Activated CD4-positive, CD25-positive, alpha-beta regulatory T cell treated with anti-CD3 and anti-CD28 coated beads, Interleukin-2, amount 50 U/mL, for 24 hours (primary cell): ENCODE data around the gene PLCH1.
"Not testable (repeated sequence)": the region's sequence is repeated elsewhere in the genome, so short reads cannot be mapped to it uniquely, and the experiment has no call there.

ENCODE experiments used
- ATAC-seq, 2 donors: fragments of 150-1000 bp; cut with Tn5 transposase; one replicate each; pipeline ENCODE4 v1.10.0; 2021; ENCODE audit warnings: mild to moderate bottlenecking in 1 of 2, moderate library complexity in 1 of 2

Gene PLCH1

GRCh38 chr3:155411500-155412223 lies 333.2 kb downstream of the PLCH1 start:
- ATAC-seq, result no peak

GRCh38 chr3:155409336-155409735 lies 335.5 kb downstream of the PLCH1 start:
- no peak for ATAC-seq

- no peak for ATAC-seq
These were observed 336.9 kb downstream of the PLCH1 start for GRCh38 chr3:155407971-155408370.

DNA sequence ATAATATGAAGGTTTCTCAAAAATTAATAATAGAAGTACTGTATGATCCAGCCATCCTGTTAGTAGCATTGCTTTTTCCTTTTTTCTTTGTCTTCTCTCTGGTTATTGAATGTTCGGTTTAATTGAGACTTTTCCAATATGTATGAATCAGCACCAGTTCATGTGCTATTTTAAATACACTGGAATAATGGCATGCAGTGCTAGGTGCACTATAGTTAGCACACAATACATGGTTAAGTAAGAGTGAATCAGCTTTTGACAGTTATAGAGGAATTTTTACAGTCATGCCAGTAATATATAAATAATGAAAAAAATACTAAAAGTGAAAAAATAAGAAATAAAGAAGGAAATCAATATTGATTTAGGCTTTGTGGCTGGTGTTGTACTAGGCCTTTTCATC lies 337.5 kb downstream of the PLCH1 start:
- no peak for ATAC-seq

GRCh38 chr3:155404486-155404885 lies 340.4 kb downstream of the PLCH1 start:
- no peak for ATAC-seq

DNA sequence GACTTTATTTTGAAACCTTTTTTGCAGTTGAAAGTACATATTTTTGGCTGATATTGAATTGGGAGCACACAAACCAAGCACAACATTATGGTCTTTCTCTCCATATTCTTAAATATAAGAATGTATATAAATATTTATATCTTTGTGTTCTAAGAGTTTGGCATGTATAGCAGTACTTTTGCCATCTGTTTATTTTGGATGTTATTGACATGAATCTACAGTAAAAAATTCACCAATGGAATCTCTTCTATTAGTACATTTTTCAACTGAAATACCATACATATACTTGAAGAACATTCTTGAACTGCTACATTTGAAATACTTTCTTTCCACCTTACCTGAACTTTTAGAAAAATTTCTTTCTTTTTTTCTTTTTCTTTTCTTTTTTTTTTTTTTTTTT lies 342.2 kb downstream of the PLCH1 start:
- no peak for ATAC-seq

- no peak for ATAC-seq
These were observed 346.8 kb downstream of the PLCH1 start for GRCh38 chr3:155398046-155398445.

GRCh38 chr3:155394896-155395295 lies 350.0 kb downstream of the PLCH1 start:
- not testable (repeated sequence) for ATAC-seq

DNA sequence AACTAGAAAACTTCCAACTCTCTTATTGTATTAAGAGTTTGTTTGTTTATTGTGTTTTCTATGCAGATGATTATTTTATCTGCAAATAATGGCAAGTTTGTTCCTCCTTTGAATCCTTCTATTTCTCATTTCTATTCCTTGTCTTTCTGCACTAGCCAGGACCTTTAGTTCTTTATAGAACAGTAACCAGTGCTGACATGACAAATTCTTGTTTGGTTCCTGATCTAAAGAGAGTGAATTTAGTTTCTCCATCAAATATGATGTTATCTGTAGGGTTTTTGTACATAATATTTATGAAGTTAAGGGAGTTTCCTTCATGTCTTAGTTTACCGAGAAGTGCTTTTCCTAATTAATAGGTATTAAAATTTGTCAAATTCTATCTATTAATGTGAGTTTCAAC lies 350.6 kb downstream of the PLCH1 start:
- no peak for ATAC-seq

DNA sequence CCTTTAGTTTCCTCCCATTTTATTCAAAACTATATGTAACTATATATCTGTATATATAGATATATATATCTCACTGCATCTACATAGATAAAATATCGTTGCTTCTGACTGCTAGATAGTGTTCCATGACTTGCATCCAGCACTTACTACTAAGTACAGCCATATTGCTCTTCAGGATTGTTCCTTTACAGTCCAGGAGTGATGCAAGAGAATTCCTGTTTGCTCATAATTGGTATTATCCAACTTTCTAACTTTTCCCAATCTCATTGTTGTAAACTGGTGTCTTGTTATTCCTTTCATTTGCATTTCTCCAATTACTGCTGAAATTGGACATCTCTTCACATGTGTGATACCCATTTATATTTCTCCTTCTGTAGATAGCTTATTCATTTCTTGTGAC lies 351.6 kb downstream of the PLCH1 start:
- no peak for ATAC-seq

DNA sequence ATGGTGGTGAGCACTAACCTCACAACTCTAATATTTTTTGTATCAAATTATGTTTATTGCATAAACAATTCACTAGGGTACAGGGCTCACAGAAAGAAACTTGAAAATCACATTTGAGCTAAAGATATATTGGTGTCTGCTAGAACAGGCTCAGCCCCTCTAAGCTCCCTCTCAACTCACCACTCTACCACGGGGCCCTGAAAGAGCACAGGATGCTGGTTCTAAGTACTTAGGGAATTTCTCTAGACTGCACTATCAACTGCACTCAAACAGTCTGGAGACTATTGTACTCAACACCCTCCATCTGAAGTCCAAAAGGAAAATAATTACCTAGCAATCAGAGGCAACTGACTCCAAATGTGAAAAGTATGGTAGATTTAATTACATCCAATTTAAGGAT lies 352.7 kb downstream of the PLCH1 start:
- ATAC-seq, result no peak

DNA sequence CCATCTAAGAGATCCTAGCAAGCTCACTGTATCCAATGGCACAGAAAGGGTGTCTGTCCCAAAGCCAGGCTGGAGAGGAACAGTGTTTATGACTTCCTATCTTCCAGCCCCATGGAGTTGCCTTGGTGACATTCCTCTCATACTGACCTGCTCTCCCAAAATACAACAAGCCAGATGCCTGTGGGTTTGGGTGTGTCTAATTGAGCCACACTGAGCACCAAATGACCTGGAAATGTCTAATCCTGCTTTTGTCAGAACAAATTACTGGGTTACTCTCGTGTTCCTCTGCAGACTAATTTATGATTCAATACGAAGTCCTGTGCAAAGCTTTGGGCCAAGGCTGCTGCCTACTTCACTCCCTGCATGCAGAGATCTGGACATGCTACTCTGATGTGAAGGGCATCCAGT lies 353.3 kb downstream of the PLCH1 start:
- ATAC-seq, result no peak

DNA sequence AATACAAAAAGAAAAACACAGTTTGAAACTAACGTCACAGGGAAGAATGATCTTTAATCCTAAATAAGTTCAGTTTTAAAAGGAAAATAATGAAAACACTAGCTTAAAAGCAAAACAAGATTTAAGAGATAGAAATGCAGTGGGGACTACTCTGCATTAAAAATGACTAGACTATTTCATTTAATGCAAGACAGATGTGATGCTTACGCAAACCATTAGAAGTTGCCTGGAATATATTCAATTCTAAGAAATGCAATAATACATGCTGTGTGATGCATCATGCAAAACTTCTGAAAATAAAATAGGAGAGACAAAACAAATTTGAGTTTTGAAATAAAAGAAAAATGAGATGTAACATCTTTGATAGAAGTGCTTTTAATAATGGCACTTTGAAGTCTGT lies 353.8 kb downstream of the PLCH1 start:
- ATAC-seq, result no peak

GRCh38 chr3:155390351-155390750 lies 354.5 kb downstream of the PLCH1 start:
- no peak for ATAC-seq

DNA sequence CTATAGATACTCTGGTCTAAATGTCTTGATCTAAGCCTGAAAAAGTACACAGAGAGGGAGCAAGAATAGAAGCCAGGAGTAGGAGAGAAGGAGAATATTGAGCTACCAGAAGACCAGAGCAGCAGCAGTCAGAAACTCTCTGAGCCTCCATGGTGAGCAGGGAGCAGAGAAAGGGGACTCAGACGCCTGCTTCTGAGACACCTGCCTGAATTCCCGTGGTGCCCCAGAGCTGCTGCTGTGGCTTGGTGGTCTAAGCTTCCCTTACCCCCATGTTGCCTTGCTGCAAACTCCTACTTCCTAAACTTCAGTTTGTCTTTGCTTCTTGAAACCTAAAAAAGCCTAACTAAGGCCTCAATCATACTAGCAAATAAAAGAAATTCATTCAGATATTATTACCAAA lies 356.5 kb downstream of the PLCH1 start:
- no peak for ATAC-seq

DNA sequence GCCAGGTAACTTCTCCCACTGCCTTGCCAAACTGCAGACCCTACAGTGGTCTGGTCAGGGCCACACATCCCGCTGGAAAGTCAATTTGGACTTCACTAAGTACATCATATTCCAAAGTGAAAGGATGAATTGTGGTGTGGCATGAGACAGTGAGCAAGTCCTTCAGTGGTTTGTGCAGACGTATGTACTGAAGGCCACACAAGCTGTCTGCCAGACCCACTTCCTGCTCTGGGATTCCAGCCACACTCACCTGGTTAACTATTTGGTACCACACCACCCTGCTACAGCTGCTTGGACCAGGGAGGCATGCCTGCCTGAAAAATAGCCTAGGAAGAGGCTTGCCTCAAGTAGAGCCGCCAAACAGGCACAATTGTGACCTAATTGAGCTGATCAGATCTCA lies 357.3 kb downstream of the PLCH1 start:
- no peak for ATAC-seq

GRCh38 chr3:155386919-155387318 lies 358.0 kb downstream of the PLCH1 start:
- ATAC-seq, result no peak

DNA sequence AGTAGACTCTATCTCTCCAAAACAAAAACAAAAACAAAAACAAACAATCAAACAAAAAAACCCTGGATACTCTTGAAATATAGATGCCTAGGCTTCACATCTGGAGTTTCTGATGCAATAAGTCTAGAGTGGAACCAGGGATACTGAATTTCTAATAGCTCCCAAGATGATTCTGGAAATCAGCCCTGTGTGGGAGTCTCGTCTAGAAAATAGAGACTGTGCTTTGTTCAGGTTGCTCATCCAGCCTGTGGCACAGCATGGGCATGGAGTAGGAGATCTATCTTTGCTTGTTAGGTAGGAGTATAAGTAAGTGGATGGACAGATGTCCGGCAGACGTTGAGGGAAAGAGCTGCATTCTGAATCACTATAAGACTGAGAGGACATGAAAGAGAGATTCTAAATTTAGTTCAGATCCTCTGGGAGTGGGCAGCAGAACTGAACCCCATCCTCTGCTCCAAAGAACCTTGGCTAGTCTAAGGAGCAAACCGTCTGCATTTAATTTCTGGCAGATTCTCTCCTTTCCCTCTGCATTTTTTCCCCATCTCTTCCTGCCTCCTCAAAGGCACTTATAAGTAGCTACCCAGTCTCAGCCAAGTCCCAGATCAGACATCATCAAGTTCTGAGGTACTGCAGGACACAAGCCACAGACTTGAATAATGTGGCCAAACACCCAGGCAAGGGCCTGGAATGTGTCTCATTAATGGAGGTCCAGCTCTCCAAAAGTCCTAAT lies 358.8 kb downstream of the PLCH1 start:
- ATAC-seq, result no peak

DNA sequence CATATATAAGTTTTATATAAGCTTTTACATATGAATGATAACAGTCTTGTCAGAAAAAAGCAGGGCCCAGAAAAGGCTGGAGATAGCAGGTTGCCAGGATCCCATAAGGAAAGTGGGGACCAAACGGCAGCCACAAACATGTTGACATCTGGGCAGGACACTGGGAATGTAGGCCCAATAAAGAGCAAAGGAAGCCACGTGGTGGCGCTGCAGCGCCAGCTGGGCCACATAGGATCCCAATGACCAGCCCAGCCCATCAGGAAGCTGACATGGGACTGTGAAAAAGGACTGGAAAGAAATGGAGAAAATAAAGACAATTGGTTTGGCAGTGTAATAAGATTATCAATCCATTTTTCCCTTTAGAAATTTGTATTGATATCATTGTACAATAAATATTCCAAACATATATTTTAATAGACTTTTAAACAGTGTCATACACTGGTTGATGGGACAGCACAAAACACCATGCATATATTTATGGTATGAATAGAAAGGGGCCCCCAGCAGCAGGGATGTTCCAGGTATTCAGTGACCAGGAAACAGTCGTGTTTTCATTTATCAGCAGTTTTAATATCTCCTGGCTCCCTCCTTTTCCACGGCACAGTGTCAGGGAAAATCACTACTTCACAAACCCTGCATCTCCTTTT lies 362.4 kb downstream of the PLCH1 start:
- ATAC-seq, result no peak

DNA sequence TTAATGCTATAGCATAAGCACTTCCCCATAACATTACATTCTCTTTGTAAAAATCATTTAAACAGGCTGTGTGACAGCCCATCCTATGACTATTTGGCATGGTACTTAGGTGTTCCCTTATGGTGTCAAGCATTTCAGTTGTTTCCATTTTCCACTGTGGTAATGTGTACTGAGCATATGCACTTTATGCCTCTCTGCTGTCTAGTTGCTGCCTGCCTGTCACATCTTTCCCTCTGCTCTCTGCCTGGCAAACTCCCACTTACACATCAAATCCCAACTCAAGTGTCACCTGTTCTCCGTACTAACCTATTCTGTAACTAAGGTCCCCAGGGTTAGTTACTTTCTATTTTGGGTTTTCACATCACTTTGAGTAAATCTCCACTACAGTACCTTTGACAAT lies 367.0 kb downstream of the PLCH1 start:
- ATAC-seq, result no peak

DNA sequence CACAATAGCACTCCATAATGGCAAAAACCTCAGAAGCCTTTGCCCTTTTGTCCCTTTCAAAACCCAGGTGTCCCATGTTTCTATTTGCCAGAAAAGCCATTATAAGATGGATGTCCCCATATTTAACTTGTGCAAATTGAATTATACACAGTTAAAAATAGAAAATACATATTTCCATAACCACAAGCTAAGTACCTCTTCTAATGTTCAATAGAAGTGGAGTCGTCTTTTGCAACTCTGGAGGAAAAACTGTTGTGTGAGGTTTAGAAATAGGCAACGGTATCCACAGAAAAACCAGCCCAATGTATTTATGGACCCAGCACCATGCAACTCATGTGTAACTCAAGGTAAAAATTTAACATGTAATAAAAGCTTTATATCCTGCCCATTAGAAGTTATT lies 367.8 kb downstream of the PLCH1 start:
- no peak for ATAC-seq

DNA sequence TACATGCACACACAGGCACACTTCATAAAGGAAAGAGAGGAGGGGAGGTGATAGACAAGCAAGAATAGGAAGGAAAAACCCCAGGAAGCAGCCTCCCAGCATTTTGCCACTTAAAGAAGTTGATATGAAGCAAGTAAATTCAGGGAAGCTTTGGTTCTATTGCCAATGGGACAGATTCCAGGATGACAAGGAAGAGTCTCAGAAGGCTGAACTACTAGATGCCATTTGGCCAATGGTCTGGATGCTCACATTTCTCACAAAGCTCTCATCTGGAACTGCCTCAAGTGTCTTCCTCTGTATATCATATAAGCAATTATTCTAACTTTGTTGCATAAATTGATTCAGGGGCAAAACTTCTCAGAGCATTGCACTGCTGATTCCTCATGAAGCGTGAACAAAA lies 372.6 kb downstream of the PLCH1 start:
- ATAC-seq, result no peak

GRCh38 chr3:155370764-155371503 lies 373.9 kb downstream of the PLCH1 start:
- no peak for ATAC-seq
